Measurements from ENCODE around the gene IQCN.
A peak's percentile ranks its signal among the peaks of the same experiment; 100 is the strongest.

The IQCN gene

GRCh38 chr19:18308051-18308947 lies 34.0 kb upstream of the IQCN start:
- Histone ChIP-seq H3K36me3 (peaks cover 0 to 58% (median 32%) of the 10 kb centered on the region in 3 donors), H3K4me3 (no peak overlapping the region), H3K27me3 (no peaks in the 10 kb centered on the region), H3K4me1 (peaks cover 15 to 59% (median 53%) of the 10 kb centered on the region in 4 donors), H3K9me3 (no peaks in the 10 kb centered on the region), H3K27ac (peak overlapping the region; percentile 97 to 100)
- TF ChIP-seq CTCF (IDR thresholded peaks at IDR 0.05): no peak
- intact Hi-C loops (cut with DNase I; ENCODE audit: low total_unique reads): no loop called here
- peak in 1 of 2 donors; percentile 72 for DNase-seq

GRCh38 chr19:18307271-18307681 lies 33.0 kb upstream of the IQCN start:
- peak in 1 of 2 donors; percentile 68 for DNase-seq
- no peaks in the 10 kb centered on the region for H3K9me3 ChIP-seq

GRCh38 chr19:18306888-18307260 lies 32.6 kb upstream of the IQCN start:
- Histone ChIP-seq H3K4me1 (peaks cover 15 to 71% (median 66%) of the 10 kb centered on the region in 4 donors), H3K27ac (peak overlapping the region; percentile 97 to 100), H3K36me3 (peaks cover 0 to 48% (median 25%) of the 10 kb centered on the region in 3 donors), H3K9me3 (no peaks in the 10 kb centered on the region), H3K4me3 (peak overlapping the region; percentile 32 to 34), H3K27me3 (no peaks in the 10 kb centered on the region)
- DNase-seq: peak in 1 of 2 donors; percentile 90
- TF ChIP-seq CTCF (IDR thresholded peaks at IDR 0.05): no peak
- intact Hi-C loops (cut with DNase I; ENCODE audit: low total_unique reads): no loop called here

More at GRCh38 chr19:18307271-18307681, 33.0 kb upstream of the IQCN start:
- no peaks in the 10 kb centered on the region for H3K27me3 ChIP-seq
- H3K4me1 ChIP-seq: peaks cover 15 to 68% (median 62%) of the 10 kb centered on the region in 4 donors
- intact Hi-C loops (cut with DNase I; ENCODE audit: low total_unique reads): no loop called here
- peak; percentile 24 to 29 for TF ChIP-seq CTCF (IDR thresholded peaks at IDR 0.05)
- H3K36me3 ChIP-seq: peaks cover 0 to 52% (median 29%) of the 10 kb centered on the region in 3 donors
- H3K4me3 ChIP-seq: peak overlapping the region; percentile 32 to 34
- H3K27ac ChIP-seq: peak overlapping the region; percentile 97 to 100

GRCh38 chr19:18306209-18306887 lies 32.1 kb upstream of the IQCN start:
- no peaks in the 10 kb centered on the region for H3K9me3 ChIP-seq
- H3K27me3 ChIP-seq: no peaks in the 10 kb centered on the region
- H3K4me1 ChIP-seq: peaks cover 15 to 76% (median 71%) of the 10 kb centered on the region in 4 donors
- intact Hi-C loops (cut with DNase I; ENCODE audit: low total_unique reads): no loop called here
- peak overlapping the region; percentile 32 to 34 for H3K4me3 ChIP-seq
- DNase-seq: no peak
- peak overlapping the region; percentile 97 to 100 for H3K27ac ChIP-seq
- no peak for TF ChIP-seq CTCF (IDR thresholded peaks at IDR 0.05)
- H3K36me3 ChIP-seq: peaks cover 0 to 43% (median 21%) of the 10 kb centered on the region in 3 donors

GRCh38 chr19:18304458-18305310 lies 30.4 kb upstream of the IQCN start:
- H3K4me1 ChIP-seq: peaks cover 15 to 88% (median 82%) of the 10 kb centered on the region in 4 donors
- intact Hi-C loops (cut with DNase I; ENCODE audit: low total_unique reads): no loop called here
- no peaks in the 10 kb centered on the region for H3K9me3 ChIP-seq
- H3K27me3 ChIP-seq: no peaks in the 10 kb centered on the region
- TF ChIP-seq CTCF (IDR thresholded peaks at IDR 0.05): no peak
- H3K27ac ChIP-seq: peak overlapping the region; percentile 97 to 100
- H3K36me3 ChIP-seq: peaks cover 0 to 26% (median 13%) of the 10 kb centered on the region in 3 donors
- H3K4me3 ChIP-seq: peak overlapping the region; percentile 46 to 62
- peak; percentile 92 to 97 for DNase-seq
